ENCODE measurements around the gene FBXO28. TPM values are rescaled to one million over a fixed set of nuclear protein-coding genes. Genes with fewer than 3 reads are reported as not detected.

The FBXO28 gene
- polyA plus RNA-seq, 6 donors from 2014 or later, result 22.7 to 37.2 (median 25.8) TPM

DNA sequence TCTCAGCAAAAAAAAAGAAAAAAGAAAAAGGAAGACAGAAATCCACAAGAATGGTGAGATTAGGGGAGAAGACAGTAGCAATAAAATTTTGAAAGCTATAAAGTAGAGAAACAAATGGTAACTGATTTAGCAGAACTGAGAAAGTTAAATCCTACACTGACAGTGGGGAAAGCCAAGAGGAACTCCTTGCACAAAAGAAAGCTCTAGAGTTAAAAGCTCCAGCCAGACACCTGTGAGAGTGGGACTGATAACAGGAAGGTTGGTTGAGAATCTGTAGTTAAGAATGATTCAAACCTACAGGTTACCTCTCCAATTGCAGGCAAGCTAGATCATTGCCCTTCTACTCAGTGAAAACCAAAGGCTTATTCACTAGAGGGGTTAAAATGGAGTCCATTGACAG lies 23.6 kb downstream of the FBXO28 start:
- Mint-ChIP-seq H3K4me3 (no peak overlapping the region), H3K27ac (peak overlapping the region in 1 of 6 donors; percentile 39), H3K9me3 (no peaks in the 10 kb centered on the region), H3K4me1 (peaks cover 0 to 7% (median 4%) of the 10 kb centered on the region in 3 donors), H3K27me3 (no peaks in the 10 kb centered on the region), H3K36me3 (peaks cover 4 to 5% of the 10 kb centered on the region in 2 donors)
- DNase-seq (no peak), ATAC-seq (ENCODE audit: low read depth in 2 of 2) (no peak)

GRCh38 chr1:224138198-224138597 lies 24.3 kb downstream of the FBXO28 start:
- ATAC-seq (ENCODE audit: low read depth in 2 of 2), result no peak
- no peak overlapping the region for H3K27ac Mint-ChIP-seq
- no peaks in the 10 kb centered on the region for H3K9me3 Mint-ChIP-seq
- no peak overlapping the region for H3K4me3 Mint-ChIP-seq
- H3K36me3 Mint-ChIP-seq, result no peaks in the 10 kb centered on the region
- DNase-seq, result no peak
- H3K4me1 Mint-ChIP-seq, result peaks cover 1 to 14% (median 9%) of the 10 kb centered on the region in 3 donors
- H3K27me3 Mint-ChIP-seq, result no peaks in the 10 kb centered on the region

DNA sequence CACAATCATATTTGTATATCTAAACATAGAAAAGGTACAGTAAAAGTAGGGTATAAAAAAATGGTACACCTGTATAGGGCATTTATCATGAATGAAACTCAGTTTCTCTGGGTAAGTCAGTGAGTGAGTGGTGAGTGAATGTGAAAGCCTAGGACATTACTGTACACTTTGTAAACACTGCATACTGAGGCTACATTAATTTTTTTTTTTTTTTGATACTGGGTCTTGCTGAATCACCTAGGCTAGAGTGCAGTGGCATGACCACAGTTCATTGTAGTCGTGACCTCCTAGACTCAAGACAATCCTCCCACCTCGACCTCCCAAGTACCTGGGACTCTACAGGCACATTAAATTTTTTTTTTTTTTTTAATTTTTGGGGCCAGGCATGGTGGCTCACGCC lies 27.8 kb downstream of the FBXO28 start:
- H3K27ac Mint-ChIP-seq, result no peak overlapping the region
- no peak overlapping the region for H3K4me3 Mint-ChIP-seq
- ATAC-seq (ENCODE audit: low read depth in 2 of 2) (no peak), DNase-seq (no peak)
- peaks cover 12 to 32% (median 30%) of the 10 kb centered on the region in 3 donors for H3K4me1 Mint-ChIP-seq
- no peaks in the 10 kb centered on the region for H3K36me3 Mint-ChIP-seq
- H3K27me3 Mint-ChIP-seq, result no peaks in the 10 kb centered on the region
- no peaks in the 10 kb centered on the region for H3K9me3 Mint-ChIP-seq

DNA sequence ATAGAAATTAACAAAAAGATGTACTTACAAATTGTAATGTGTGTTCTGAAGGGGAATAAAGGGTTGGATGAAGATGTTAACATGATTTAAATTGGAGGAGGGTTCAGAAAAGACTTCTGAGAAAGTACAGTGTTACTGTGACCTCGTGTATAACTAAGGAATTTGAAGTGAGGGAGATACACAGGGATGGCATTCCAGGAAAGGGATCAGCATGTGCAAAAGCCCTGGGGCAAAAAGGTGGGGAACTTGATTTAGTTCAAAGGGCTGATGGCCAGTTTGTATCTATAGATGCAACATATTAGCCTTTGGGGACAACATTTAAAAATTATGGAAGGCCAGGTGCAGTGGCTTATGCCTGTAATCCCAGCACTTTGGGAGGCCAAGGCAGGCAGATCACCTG lies 35.8 kb downstream of the FBXO28 start:
- H3K4me3 Mint-ChIP-seq, result no peak overlapping the region
- H3K27me3 Mint-ChIP-seq, result no peaks in the 10 kb centered on the region
- DNase-seq (no peak), ATAC-seq (ENCODE audit: low read depth in 2 of 2) (no peak)
- H3K36me3 Mint-ChIP-seq, result peaks cover 0 to 9% of the 10 kb centered on the region in 2 donors
- peak overlapping the region in 3 of 6 donors; percentile 14 to 89 (median 51) for H3K27ac Mint-ChIP-seq
- peaks cover 22 to 39% (median 32%) of the 10 kb centered on the region in 3 donors for H3K4me1 Mint-ChIP-seq
- H3K9me3 Mint-ChIP-seq, result no peaks in the 10 kb centered on the region

- Mint-ChIP-seq H3K4me1 (peaks cover 17 to 32% (median 19%) of the 10 kb centered on the region in 3 donors), H3K27me3 (no peaks in the 10 kb centered on the region), H3K9me3 (no peaks in the 10 kb centered on the region), H3K36me3 (peaks cover 0 to 16% of the 10 kb centered on the region in 2 donors), H3K4me3 (no peak overlapping the region), H3K27ac (peak overlapping the region in 3 of 6 donors; percentile 2 to 69 (median 55))
- ATAC-seq (ENCODE audit: low read depth in 2 of 2), result no peak
- no peak for DNase-seq
Observed at GRCh38 chr1:224151117-224151516, 37.2 kb downstream of the FBXO28 start.

DNA sequence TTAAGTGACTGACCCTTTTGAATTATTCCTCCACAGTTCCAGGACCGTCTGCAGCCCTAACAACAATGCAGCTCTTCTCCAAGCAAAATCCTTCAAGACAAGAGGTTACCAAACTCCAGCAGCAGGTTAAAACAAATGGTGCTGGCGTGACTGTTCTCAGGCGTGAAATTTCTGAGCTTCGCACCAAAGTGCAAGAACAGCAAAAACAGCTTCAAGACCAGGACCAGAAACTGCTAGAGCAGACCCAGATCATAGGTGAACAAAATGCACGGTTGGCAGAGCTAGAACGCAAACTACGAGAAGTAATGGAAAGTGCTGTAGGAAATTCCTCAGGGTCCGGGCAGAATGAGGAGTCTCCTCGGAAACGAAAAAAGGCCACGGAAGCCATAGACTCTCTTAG lies 43.4 kb downstream of the FBXO28 start:
- ATAC-seq (ENCODE audit: low read depth in 2 of 2) (no peak), DNase-seq (no peak)
- Mint-ChIP-seq H3K4me3 (peak overlapping the region in 1 of 8 donors; percentile 15), H3K36me3 (peaks cover 16 to 18% of the 10 kb centered on the region in 2 donors), H3K27ac (no peak overlapping the region), H3K27me3 (no peaks in the 10 kb centered on the region), H3K4me1 (no peaks in the 10 kb centered on the region), H3K9me3 (no peaks in the 10 kb centered on the region)

GRCh38 chr1:224159541-224159940 lies 45.6 kb downstream of the FBXO28 start:
- ATAC-seq (ENCODE audit: low read depth in 2 of 2) (no peak), DNase-seq (no peak)
- Mint-ChIP-seq H3K36me3 (peaks cover 16 to 18% of the 10 kb centered on the region in 2 donors), H3K9me3 (no peaks in the 10 kb centered on the region), H3K4me1 (peaks cover 0 to 4% (median under 1%) of the 10 kb centered on the region in 3 donors), H3K4me3 (no peak overlapping the region), H3K27me3 (no peaks in the 10 kb centered on the region), H3K27ac (no peak overlapping the region)

- no peaks in the 10 kb centered on the region for H3K9me3 Mint-ChIP-seq
- peak overlapping the region in 1 of 6 donors; percentile 80 for H3K27ac Mint-ChIP-seq
- H3K4me1 Mint-ChIP-seq, result peaks cover 0 to 4% (median 4%) of the 10 kb centered on the region in 3 donors
- DNase-seq (no peak), ATAC-seq (ENCODE audit: low read depth in 2 of 2) (no peak)
- no peaks in the 10 kb centered on the region for H3K27me3 Mint-ChIP-seq
- peaks cover 16 to 18% of the 10 kb centered on the region in 2 donors for H3K36me3 Mint-ChIP-seq
- H3K4me3 Mint-ChIP-seq, result no peak overlapping the region
Observed at GRCh38 chr1:224160171-224160682, 46.3 kb downstream of the FBXO28 start.

GRCh38 chr1:224162768-224163167 lies 48.9 kb downstream of the FBXO28 start:
- Mint-ChIP-seq H3K36me3 (peaks cover under 1 to 12% of the 10 kb centered on the region in 2 donors), H3K27ac (no peak overlapping the region), H3K9me3 (no peaks in the 10 kb centered on the region), H3K27me3 (no peaks in the 10 kb centered on the region), H3K4me3 (no peak overlapping the region), H3K4me1 (peaks cover 0 to 6% (median 4%) of the 10 kb centered on the region in 3 donors)
- DNase-seq, result no peak
- ATAC-seq (ENCODE audit: low read depth in 2 of 2), result no peak

DNA sequence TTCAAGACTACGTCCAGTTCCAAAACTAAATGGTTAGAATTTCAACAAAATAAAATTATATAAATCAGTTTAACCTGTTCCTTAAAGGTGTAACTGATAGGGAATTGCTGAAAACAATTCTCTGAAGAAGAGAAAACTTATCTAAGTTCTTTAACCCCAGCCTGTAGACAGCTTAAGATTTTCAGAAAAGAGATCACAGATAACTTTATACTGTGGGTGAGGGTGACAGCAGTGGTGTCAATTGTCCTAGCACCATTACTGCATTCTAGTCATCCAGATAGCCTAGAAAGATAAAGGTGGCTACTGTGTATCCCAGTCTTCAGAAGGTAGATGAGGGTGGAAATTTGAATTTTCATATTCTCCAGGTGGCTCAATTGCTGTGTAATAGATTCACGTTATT lies 49.4 kb downstream of the FBXO28 start:
- ATAC-seq (ENCODE audit: low read depth in 2 of 2) (no peak), DNase-seq (no peak)
- Mint-ChIP-seq H3K36me3 (peaks cover 0 to 7% of the 10 kb centered on the region in 2 donors), H3K4me1 (peaks cover 0 to 7% (median 4%) of the 10 kb centered on the region in 3 donors), H3K4me3 (no peak overlapping the region), H3K9me3 (no peaks in the 10 kb centered on the region), H3K27me3 (no peaks in the 10 kb centered on the region), H3K27ac (no peak overlapping the region)

DNA sequence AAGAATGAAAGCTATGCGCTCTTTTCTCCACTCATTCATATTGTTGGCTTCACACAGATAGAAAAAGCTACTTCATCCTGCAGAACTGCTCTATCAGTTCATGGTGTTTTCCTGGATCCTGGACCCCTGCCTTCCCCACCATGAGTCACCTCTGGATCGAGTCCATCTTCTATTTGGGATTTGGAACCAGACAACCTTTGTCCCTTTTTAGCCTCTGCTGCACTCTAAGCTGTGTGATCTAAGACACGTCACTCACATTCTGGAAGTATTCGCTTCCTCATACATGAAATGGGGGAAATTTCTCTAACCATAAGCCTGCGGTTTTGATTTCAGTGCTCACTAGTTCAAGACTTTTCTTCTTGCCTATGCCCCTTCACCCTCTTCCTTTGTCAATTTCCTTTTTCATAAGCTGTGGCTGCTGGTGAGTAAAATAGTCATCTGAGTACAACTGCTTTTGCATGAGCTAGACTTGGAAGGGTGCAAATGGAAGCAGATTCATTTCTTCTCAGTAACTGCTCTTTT lies 55.0 kb downstream of the FBXO28 start:
- H3K36me3 Mint-ChIP-seq, result no peaks in the 10 kb centered on the region
- no peaks in the 10 kb centered on the region for H3K9me3 Mint-ChIP-seq
- DNase-seq (peak; percentile 74), ATAC-seq (ENCODE audit: low read depth in 2 of 2) (peak; percentile 94 to 95)
- peak overlapping the region; percentile 30 to 97 (median 90) for H3K27ac Mint-ChIP-seq
- H3K27me3 Mint-ChIP-seq, result no peaks in the 10 kb centered on the region
- H3K4me1 Mint-ChIP-seq, result peaks cover 34 to 42% (median 37%) of the 10 kb centered on the region in 3 donors
- H3K4me3 Mint-ChIP-seq, result peak overlapping the region; percentile 16 to 88 (median 68)

GRCh38 chr1:224169718-224170270 lies 55.9 kb downstream of the FBXO28 start:
- Mint-ChIP-seq H3K36me3 (no peaks in the 10 kb centered on the region), H3K9me3 (no peaks in the 10 kb centered on the region), H3K27me3 (no peaks in the 10 kb centered on the region), H3K27ac (peak overlapping the region in 4 of 6 donors; percentile 29 to 86 (median 81)), H3K4me3 (peak overlapping the region in 7 of 8 donors; percentile 16 to 88 (median 67)), H3K4me1 (peaks cover 32 to 41% (median 37%) of the 10 kb centered on the region in 3 donors)
- ATAC-seq (ENCODE audit: low read depth in 2 of 2), result no peak
- no peak for DNase-seq

DNA sequence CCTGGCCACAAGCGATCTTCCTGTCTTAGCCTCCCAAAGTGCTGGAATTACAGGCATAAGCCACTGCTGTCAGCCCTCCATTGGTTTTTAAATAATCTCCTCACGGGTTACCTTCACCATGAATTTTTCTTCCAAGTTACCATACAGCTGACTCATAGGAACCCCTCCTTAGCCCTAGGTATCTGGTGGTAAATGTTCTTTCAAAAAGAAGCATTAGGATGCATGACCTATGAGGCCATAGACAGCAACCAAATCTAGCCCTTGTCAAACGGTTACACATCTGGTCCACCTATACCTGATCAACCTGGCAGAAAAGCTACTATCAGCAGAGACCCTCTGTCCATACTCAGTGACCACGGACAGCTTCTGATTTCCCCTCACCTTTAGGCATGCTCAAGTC lies 56.4 kb downstream of the FBXO28 start:
- Mint-ChIP-seq H3K9me3 (no peaks in the 10 kb centered on the region), H3K36me3 (no peaks in the 10 kb centered on the region), H3K4me1 (peaks cover 31 to 43% (median 38%) of the 10 kb centered on the region in 3 donors), H3K4me3 (peak overlapping the region; percentile 29 to 88 (median 66)), H3K27ac (peak overlapping the region; percentile 29 to 84 (median 76)), H3K27me3 (no peaks in the 10 kb centered on the region)
- ATAC-seq (ENCODE audit: low read depth in 2 of 2) (no peak), DNase-seq (no peak)

All from naive B cell (primary cell).